Cardiac fibroblast (primary cell): Measurements from ENCODE around the gene CNIH2.
A peak's percentile ranks its signal among the peaks of the same experiment; 100 is the strongest.

Experiments
- DNase-seq, 2 donors: peaks; one replicate each; pipeline versions ENCODE4 v3.0.0 to v3.0.0-alpha.2; 2010; ENCODE audit warnings: low read depth in 2 of 2
- H3K4me3 ChIP-seq, 2 donors: replicated peaks in 1 of 2; 1 replicate in 1 of 2; 2 replicates in 1 of 2; pipeline ENCODE4 v1.5.1; 2011; ENCODE audit warnings: low read depth in 2 of 2, low read length in 2 of 2, mild to moderate bottlenecking in 2 of 2, moderate library complexity in 1 of 2
- TF ChIP-seq, protein P1 (sequence below): IDR thresholded peaks from one replicate; pipeline ENCODE4 v1.5.1; 2011; ENCODE audit warnings: low read depth, mild to moderate bottlenecking, low read length, inconsistent platforms

CNIH2 gene

GRCh38 chr11:66286699-66287098 lies 8.7 kb downstream of the CNIH2 start:
- DNase-seq = no peak
- H3K4me3 ChIP-seq = no peak overlapping the region
- TF ChIP-seq, protein P1, sequence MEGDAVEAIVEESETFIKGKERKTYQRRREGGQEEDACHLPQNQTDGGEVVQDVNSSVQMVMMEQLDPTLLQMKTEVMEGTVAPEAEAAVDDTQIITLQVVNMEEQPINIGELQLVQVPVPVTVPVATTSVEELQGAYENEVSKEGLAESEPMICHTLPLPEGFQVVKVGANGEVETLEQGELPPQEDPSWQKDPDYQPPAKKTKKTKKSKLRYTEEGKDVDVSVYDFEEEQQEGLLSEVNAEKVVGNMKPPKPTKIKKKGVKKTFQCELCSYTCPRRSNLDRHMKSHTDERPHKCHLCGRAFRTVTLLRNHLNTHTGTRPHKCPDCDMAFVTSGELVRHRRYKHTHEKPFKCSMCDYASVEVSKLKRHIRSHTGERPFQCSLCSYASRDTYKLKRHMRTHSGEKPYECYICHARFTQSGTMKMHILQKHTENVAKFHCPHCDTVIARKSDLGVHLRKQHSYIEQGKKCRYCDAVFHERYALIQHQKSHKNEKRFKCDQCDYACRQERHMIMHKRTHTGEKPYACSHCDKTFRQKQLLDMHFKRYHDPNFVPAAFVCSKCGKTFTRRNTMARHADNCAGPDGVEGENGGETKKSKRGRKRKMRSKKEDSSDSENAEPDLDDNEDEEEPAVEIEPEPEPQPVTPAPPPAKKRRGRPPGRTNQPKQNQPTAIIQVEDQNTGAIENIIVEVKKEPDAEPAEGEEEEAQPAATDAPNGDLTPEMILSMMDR = no peak

DNA sequence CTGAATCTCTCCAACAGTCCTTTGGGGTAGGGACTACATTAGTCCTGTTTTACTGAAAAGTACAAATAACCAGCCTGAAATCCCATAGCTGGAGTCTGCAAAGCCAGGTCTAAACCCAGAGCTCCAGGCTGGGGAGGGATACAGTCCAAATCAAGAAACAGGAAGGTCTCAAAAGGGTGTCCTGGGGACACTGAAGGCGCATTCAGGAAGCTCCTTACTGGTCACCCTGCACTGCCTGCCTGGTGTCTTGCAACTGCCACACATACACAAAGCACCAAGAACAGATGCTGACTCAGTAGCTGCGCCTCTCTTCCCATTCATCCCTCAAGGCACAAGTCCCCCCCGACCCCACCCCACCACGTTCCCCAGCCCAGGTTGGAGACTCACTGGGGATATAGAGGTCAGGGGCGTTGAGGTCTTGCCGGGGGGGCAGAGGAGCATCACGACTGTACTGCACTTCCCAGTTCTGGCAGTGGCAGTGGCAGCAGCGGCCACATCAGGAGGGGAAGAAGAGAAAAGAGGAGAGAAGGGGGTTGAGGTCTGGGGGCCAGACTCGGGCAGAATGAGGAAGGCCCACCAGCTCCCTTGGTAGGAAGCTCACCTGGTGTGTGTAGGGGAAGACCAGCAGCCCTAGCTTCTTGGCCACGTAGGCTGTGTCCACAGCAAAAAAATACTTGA lies 9.4 kb downstream of the CNIH2 start:
- no peak for DNase-seq
- peak overlapping the region in 1 of 2 donors; percentile 85 for H3K4me3 ChIP-seq
- TF ChIP-seq, protein P1 = no peak

DNA sequence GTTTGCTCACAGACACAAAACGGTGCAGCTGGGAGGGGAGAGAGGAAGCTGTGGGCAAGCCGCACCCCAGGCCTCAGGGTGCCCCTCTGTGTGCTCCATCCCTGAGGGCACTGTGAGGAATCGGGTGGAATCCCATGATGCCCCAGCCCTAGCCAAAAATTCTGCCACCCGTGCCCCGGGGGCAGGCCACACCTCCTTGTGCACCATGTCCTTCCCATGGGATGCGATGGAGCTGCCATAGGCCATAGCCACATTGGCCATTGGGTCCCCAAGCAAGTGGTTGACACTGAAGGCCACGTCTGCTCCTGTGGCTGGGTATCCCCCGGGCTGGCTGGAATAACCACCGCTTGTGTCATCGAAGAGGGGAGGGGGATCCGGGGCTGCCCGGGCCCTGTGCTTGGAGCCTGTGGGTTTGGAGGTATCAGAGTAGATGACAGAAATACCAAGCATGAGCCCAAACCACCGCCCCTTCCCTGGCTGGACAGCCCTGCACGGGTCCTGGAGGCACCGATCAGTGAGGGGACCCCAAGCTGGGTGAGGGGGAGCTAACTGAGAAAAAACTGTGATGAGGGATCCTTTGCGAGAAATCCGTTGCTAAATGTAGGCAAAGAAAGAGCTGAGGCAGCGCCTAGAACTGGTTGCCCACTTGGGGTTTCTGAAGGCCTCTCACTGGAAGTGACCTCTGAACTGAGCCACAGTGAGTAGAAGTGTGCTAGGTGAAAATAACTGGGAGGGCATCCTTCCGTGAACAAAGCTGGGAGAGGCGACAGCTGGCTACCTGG lies 10.1 kb downstream of the CNIH2 start:
- TF ChIP-seq, protein P1 = no peak
- DNase-seq = no peak
- H3K4me3 ChIP-seq = peak overlapping the region; percentile 78 to 85

GRCh38 chr11:66288671-66289547 lies 10.9 kb downstream of the CNIH2 start, which contains the start of gene YIF1A:
YIF1A (minus strand) TSS chr11:66289143; CDS start chr11:66288985, 158 bp downstream.
- DNase-seq = peak; percentile 100
- TF ChIP-seq, protein P1 = no peak
- H3K4me3 ChIP-seq = peak within 1 kb of the TSS; percentile 78 to 85

DNA sequence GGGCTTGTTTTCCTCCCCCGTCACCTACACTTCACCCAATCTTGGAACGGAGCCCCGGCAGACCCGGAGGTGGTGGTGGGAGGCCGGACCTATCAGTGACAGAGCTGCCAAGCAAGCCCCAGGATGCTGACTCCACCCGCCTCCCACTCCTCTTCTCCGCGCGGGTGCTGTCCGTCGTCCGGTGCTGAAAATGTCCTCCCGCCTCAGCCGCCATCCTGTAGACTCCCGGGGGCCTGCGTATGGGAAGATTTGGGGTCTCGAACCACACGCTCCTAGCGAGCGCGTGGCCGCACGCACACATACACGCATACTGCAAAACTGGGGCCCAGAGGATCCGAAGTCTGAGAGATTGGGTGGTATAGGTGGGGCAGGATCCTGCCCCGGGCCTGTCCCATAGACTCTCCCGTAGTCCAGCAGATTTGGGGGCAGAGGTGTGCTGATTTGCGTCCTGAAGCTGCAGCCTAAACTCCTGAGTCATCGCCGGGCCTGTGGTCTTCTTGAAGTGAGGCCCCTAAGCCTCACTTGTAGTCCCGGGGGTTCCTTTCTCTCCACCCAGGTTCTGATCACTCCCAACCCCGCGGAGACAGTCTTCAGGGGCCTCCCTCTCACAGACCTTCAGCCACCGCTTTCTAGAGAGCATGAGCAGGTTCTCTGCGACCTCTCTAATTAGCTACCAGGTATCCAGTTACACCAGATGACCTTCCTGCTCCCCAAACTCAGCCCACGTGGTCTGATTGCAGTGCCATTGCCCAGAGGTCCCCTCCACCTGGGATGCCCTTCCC lies 11.8 kb downstream of the CNIH2 start:
- TF ChIP-seq, protein P1 = no peak
- H3K4me3 ChIP-seq = peak overlapping the region; percentile 74 to 78
- peak in 1 of 2 donors; percentile 16 for DNase-seq

DNA sequence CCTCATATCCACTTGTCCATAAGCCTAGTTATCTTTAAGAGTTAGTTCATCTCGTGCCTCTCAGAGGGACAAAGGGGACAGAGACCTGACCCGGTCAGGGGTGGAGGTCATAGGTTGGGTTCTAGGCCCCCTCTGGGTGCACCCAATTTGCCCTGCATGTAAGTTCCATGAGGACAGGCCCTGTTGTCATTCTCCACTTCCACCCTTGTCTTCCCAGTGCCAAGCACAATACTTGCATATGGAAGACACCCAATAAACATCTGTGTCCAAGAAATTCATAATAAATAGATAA lies 12.3 kb downstream of the CNIH2 start:
- TF ChIP-seq, protein P1 = no peak
- peak overlapping the region in 1 of 2 donors; percentile 74 for H3K4me3 ChIP-seq
- DNase-seq = no peak
